GM12872 (cell line): ENCODE data around the gene TMEM203.

Source experiments
- TF ChIP-seq, protein P1 (sequence below): IDR thresholded peaks from 3 replicates; pipeline ENCODE4 v1.5.1; 2011; ENCODE audit warnings: low read depth, mild to moderate bottlenecking, low read length, moderate library complexity; ENCODE audit not compliant: insufficient read depth

The TMEM203 gene

DNA sequence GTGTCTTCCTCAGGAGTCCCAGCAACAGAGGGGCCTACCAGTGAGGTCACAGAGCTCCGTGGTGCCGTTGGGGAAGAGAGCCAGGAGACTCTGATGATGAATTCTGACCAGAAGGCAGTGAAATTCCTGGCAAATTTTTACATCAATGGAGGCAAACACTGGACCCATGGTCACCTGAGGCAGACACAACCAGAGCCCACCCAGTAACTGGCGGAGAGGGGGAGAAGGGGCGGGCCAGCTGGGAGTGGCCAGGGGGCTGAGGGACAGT, 45.7 kb upstream of the TMEM203 start, which contains the start of gene STPG3:
Gene STPG3 (plus strand): TSS at position 93 of the 268 bp plus-strand sequence. CDS start 1 bp downstream, at position 94.
- TF ChIP-seq, protein P1, sequence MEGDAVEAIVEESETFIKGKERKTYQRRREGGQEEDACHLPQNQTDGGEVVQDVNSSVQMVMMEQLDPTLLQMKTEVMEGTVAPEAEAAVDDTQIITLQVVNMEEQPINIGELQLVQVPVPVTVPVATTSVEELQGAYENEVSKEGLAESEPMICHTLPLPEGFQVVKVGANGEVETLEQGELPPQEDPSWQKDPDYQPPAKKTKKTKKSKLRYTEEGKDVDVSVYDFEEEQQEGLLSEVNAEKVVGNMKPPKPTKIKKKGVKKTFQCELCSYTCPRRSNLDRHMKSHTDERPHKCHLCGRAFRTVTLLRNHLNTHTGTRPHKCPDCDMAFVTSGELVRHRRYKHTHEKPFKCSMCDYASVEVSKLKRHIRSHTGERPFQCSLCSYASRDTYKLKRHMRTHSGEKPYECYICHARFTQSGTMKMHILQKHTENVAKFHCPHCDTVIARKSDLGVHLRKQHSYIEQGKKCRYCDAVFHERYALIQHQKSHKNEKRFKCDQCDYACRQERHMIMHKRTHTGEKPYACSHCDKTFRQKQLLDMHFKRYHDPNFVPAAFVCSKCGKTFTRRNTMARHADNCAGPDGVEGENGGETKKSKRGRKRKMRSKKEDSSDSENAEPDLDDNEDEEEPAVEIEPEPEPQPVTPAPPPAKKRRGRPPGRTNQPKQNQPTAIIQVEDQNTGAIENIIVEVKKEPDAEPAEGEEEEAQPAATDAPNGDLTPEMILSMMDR = no peak

- TF ChIP-seq, protein P1 = no peak
These were observed 45.1 kb upstream of the TMEM203 start for GRCh38 chr9:137250329-137251193.

GRCh38 chr9:137247916-137248175, 42.4 kb upstream of the TMEM203 start:
- TF ChIP-seq, protein P1 = no peak

DNA sequence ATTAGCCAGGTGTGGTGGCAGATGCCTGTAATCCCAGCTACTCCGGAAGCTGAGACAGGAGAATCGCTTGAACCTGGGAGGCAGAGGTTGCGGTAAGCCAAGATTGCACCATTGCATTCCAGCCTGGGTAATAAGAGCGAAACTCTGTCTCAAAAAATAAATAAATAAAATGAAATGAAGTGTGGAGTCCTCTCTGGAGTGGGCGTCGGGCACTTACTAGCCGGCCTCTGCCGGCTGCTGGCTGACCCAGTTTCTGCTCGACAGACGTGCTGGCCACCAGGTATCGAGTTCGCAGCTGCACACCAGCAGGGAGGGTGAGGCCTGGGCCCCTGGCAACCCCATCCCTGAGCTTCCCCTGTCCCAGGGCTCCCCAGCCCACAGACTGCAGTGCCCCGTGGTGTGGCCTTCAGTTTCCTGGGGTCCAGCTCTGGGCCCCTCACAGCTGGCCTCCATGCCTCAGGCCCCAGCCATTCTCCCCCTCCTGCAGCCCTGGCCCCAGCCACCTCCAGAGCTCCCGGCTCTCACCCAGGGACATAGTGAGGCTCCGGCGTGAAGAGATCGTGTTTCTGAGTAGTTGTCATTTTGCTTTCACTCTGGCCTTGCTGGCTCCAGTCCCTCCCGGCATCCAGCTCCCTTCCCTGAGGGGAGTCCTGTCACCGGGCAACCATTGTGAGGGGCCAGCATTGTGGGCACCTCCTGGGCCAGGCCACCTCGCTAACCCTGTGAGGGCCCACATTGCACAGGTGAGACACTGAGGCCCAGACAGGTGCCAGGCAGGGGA, 41.9 kb upstream of the TMEM203 start:
- TF ChIP-seq, protein P1 = no peak

GRCh38 chr9:137245450-137246421, 40.3 kb upstream of the TMEM203 start:
- TF ChIP-seq, protein P1 = no peak

- TF ChIP-seq, protein P1 = no peak
These were observed 39.3 kb upstream of the TMEM203 start for GRCh38 chr9:137244486-137245449.
